ENCODE results near the gene BMPR2. TPM values are rescaled to one million over a fixed set of nuclear protein-coding genes. Genes with fewer than 3 reads are reported as not detected.
"Not testable (repeated sequence)": the region's sequence is repeated elsewhere in the genome, so short reads cannot be mapped to it uniquely, and the experiment has no call there.

The BMPR2 gene
- polyA plus RNA-seq, 1 experiment: 78.1 TPM

DNA sequence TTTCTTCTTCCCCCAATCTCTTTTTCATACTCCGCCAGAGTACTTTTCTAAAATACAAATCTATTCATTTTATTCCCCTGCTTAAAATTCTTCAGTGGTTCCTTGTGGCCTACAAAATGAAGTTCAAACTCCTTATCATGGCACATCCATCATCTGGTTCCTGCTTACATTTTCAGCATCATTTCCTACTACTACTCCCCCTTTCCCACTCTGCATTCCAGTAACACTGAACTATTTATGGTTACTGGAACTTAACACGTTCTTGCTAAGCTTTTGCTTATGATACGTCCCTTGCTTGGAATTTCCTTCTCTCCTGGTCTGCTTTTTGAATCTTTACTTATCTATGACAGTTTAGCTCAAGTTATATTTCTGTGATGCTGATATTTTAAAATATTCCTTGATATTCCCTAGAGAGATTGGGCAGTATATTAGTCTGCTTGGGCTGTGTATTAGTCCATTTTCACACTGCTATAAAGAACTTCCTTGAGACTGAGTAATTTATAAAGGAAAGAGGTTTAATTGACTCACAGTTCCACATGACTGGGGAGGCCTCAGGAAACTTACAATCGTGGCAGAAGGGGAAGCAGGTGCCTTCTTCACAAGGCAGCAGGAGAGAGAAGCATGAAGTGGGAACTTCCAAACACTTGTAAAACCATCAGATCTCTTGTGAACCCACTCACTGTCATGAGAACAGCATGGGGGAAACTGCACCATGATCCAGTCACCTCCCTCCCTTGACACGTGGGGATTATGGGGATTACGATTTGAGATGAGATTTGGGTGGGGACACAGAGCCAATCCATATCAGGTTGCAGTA lies 53.2 kb downstream of the BMPR2 start:
- DNase-seq (ENCODE audit: low read depth, low spot score): peak; percentile 63
- Histone ChIP-seq H3K27me3 (ENCODE audit: control insufficient read depth, insufficient read depth, low read length) (no peaks in the 10 kb centered on the region), H3K4me3 (ENCODE audit: low read depth, low read length) (no peak overlapping the region), H3K9me3 (ENCODE audit: control insufficient read depth, insufficient read depth, low read length) (no peaks in the 10 kb centered on the region), H3K27ac (ENCODE audit: low read depth, low read length) (peak overlapping the region; percentile 78)
- TF ChIP-seq CTCF (IDR thresholded peaks at IDR 0.05; ENCODE audit: low read depth, low read length): no peak
- ChIA-PET POLR2A (interaction anchor here (0.7 kb wide), 4 partner anchors 19 to 53 kb away, joined by 3 to 4 read pairs (median 3); no protein-coding TSS in a partner anchor), CTCF (no interaction called here)

GRCh38 chr2:202432776-202433175 lies 56.6 kb downstream of the BMPR2 start:
- Histone ChIP-seq H3K4me3 (ENCODE audit: low read depth, low read length) (no peak overlapping the region), H3K27me3 (ENCODE audit: control insufficient read depth, insufficient read depth, low read length) (no peaks in the 10 kb centered on the region), H3K9me3 (ENCODE audit: control insufficient read depth, insufficient read depth, low read length) (no peaks in the 10 kb centered on the region), H3K27ac (ENCODE audit: low read depth, low read length) (no peak overlapping the region)
- TF ChIP-seq CTCF (IDR thresholded peaks at IDR 0.05; ENCODE audit: low read depth, low read length): no peak
- ChIA-PET POLR2A (interaction anchor here (0.5 kb wide), 1 partner anchor 51 kb away, joined by 3 read pairs; no protein-coding TSS in a partner anchor), CTCF (no interaction called here)
- no peak for DNase-seq (ENCODE audit: low read depth, low spot score)

- DNase-seq (ENCODE audit: low read depth, low spot score): no peak
- POLR2A ChIA-PET: no interaction called here
- TF ChIP-seq CTCF (IDR thresholded peaks at IDR 0.05; ENCODE audit: low read depth, low read length): no peak
- CTCF ChIA-PET: no interaction called here
- no peak overlapping the region for H3K27ac ChIP-seq (ENCODE audit: low read depth, low read length)
- H3K27me3 ChIP-seq (ENCODE audit: control insufficient read depth, insufficient read depth, low read length): no peaks in the 10 kb centered on the region
- H3K9me3 ChIP-seq (ENCODE audit: control insufficient read depth, insufficient read depth, low read length): no peaks in the 10 kb centered on the region
- H3K4me3 ChIP-seq (ENCODE audit: low read depth, low read length): no peak overlapping the region
Measured at GRCh38 chr2:202434472-202434871, 58.3 kb downstream of the BMPR2 start.

GRCh38 chr2:202436626-202437025 lies 60.5 kb downstream of the BMPR2 start:
- no peak overlapping the region for H3K4me3 ChIP-seq (ENCODE audit: low read depth, low read length)
- ChIA-PET CTCF (no interaction called here), POLR2A (no interaction called here)
- no peaks in the 10 kb centered on the region for H3K9me3 ChIP-seq (ENCODE audit: control insufficient read depth, insufficient read depth, low read length)
- no peaks in the 10 kb centered on the region for H3K27me3 ChIP-seq (ENCODE audit: control insufficient read depth, insufficient read depth, low read length)
- H3K27ac ChIP-seq (ENCODE audit: low read depth, low read length): no peak overlapping the region
- no peak for TF ChIP-seq CTCF (IDR thresholded peaks at IDR 0.05; ENCODE audit: low read depth, low read length)
- DNase-seq (ENCODE audit: low read depth, low spot score): no peak

DNA sequence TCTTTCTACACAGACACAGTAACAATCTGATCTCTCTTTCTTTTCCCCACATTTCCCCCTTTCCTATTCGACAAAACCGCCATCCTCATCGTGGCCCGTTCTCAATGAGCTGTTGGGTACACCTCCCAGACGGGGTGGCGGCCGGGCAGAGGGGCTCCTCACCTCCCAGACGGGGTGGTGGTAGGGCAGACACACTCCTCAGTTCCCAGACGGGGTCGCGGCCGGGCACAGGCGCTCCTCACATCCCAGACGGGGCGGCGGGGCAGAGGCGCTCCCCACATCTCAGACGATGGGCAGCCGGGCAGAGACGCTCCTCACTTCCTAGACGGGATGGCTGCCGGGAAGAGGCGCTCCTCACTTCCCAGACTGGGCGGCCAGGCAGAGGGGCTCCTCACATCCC lies 64.0 kb downstream of the BMPR2 start:
- DNase-seq (ENCODE audit: low read depth, low spot score); H3K27me3 ChIP-seq (ENCODE audit: control insufficient read depth, insufficient read depth, low read length); H3K4me3 ChIP-seq (ENCODE audit: low read depth, low read length); H3K27ac ChIP-seq (ENCODE audit: low read depth, low read length); CTCF ChIA-PET; POLR2A ChIA-PET; H3K9me3 ChIP-seq (ENCODE audit: control insufficient read depth, insufficient read depth, low read length): not testable (repeated sequence)

All from AG04450 (cell line).